GM18505 (cell line): Measurements from ENCODE around the gene KANK3.
"Not testable (repeated sequence)": the region's sequence is repeated elsewhere in the genome, so short reads cannot be mapped to it uniquely, and the experiment has no call there.

Experiments
- ATAC-seq: cut with Tn5 transposase; IDR thresholded peaks from one replicate; pipeline ENCODE4 v1.9.1; 2021; ENCODE audit not compliant: unreplicated experiment
- POLR2A ChIP-seq: IDR thresholded peaks from 4 replicates; pipeline ENCODE4 v1.6.1; 2011; ENCODE audit warnings: borderline replicate concordance; ENCODE audit not compliant: insufficient read depth, insufficient read length; ENCODE audit errors: extremely low read depth

KANK3 gene

DNA sequence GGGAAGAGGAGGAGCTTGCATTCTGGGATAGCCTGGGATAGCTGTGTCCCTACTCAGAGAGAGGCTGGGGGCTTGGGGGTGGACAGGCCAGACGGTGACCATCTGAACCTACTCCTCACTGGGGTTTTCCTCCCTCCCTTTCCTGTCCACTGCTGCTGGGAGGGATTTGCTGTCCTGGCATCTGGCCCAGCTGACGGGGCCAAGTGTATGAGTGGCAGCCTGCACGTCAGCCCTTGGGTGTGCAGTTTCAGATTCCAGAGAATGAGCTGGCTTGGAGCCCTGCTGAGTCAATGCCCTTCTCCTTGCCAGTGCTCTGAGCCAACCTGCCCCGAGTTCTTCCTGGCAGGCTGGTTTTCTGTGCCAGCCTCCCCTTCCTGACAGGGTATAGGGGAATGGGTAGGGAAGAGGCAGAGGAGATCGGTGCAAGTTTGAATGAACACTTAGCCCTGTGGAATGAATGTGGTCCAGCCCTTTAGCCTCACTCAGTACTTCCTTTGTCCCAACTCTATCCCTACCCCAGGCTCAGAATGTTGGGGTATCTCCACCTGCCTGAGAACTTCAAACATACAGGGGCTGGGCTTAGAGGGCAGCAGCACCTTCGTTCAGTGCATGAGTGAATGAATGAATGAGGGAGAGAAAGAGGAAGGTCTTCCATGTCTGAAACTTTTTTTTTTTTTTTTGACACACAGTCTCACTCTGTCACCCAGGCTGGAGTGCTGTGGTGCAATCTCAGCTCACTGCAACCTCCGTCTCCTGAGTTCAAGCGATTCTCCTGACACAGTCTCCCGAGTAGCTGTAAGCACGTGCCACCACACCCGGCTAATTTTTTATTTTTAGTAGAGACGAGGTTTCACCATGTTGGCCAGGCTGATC lies 19.1 kb upstream of the KANK3 start:
- ATAC-seq = no peak
- no peak for TF ChIP-seq POLR2A

DNA sequence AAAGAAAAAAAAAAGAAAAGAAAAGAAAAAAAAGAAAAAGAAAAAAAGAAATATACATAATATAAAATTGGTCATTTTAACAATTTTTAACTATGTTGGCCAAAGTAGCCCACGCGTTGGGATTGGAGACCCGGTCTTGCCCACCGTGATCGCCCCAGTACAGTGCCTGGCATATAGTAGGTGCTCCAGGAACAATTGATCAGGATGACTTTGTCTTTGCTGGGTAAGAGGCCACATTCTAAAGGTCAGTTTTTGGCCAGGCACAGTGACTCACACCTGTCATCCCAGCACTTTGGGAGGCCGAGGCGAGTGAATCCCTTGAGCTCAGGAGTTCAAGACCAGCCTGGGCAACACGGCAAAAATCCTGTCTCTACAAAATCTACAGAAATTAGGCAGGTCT lies 17.1 kb upstream of the KANK3 start:
- no peak for TF ChIP-seq POLR2A
- no peak for ATAC-seq

DNA sequence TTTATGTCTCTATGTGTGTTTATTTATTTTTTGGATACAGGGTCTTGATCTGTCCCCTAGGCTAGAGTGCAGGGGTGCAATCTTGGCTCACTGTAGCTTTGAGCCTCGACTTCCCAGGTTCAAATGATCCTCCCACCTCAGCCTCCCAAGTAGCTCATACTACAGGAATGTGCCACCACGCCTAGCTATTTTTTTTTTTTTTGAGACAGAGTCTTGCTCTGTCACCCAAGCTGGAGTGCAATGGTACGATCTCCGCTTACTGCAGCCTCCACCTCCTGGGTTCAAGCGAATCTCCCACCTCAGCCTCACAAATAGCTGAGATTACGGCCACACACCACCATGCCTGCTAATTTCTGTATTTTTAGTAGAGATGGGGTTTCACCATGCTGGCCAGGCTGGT lies 15.9 kb upstream of the KANK3 start:
- no peak for TF ChIP-seq POLR2A
- no peak for ATAC-seq

DNA sequence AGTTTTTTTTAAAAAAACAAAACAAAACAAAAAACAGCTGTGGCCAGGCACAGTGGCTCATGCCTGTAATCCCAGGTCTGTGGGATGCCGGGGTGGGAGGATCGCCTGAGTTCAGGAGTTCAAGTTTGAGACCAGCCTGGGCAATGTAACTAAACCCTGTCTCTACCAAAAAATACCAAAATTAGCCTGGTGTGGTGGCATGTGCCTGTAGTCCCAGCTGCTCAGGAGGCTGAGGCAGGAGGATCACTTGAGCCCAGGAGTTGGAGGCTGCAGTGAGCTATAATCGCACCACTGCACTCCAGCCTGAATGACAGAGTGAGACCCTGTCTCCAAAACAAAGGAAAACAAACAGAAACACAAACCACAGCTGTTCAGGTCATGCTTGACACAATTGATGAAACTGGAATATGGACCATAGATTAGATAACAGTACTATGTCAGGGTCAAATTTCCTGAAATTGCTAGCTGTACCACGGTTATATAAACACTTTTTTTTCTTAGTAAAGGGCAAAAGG lies 14.0 kb upstream of the KANK3 start:
- no peak for TF ChIP-seq POLR2A
- no peak for ATAC-seq

DNA sequence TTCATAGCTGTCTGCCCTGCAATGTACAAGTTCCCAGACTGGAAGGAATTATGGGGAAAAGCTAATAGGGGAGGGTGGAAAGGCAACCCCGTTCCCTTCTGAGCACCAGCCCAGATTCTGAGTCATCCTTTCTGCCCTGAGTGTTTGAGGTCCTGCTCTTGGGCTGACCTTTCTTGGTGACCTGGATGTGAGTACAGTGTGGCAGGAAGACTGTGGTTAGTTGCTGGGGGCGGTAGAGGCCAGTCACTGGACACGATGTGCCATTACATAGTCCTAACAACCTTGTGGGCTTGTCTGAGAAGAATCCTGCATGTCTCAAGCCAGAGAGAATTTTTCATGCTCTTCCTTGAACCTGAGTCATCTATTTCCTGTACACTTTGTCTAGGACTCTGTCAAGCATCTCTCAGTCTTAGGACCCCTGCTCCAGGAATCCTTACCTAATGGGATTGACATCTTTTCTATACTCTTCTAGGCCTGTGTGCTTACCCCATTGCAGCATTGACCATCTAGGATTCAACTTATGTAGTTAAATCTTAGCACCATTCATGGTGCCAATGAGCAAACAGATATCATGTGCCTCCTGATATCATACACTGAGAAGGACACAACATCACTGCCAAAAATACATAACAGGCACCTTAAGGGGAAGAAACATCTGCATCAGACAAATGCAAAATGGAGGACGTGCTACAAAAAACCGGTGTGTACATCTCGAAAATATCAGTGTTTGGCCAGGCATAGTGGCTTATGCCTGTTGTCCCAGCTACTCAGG lies 12.8 kb upstream of the KANK3 start:
- TF ChIP-seq POLR2A = no peak
- ATAC-seq = no peak

DNA sequence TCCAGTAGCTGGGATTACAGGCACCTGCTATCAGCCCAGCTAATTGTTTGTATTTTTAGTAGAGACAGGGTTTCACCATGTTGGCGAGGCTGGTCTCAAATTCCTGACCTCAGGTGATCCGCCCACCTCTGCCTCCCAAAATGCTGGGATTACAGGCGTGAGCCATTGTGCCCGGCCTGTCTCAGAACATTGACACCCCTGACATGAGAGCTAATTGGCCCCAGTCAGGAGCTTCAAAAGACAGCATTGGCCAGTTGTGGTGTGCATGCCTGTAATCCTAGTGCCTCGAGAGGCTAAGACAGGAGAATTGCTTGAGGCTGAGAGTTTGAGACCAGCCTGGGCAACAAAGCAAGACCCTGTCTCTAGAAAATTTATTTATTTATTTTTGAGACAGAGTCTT lies 9.8 kb upstream of the KANK3 start:
- not testable (repeated sequence) for ATAC-seq

DNA sequence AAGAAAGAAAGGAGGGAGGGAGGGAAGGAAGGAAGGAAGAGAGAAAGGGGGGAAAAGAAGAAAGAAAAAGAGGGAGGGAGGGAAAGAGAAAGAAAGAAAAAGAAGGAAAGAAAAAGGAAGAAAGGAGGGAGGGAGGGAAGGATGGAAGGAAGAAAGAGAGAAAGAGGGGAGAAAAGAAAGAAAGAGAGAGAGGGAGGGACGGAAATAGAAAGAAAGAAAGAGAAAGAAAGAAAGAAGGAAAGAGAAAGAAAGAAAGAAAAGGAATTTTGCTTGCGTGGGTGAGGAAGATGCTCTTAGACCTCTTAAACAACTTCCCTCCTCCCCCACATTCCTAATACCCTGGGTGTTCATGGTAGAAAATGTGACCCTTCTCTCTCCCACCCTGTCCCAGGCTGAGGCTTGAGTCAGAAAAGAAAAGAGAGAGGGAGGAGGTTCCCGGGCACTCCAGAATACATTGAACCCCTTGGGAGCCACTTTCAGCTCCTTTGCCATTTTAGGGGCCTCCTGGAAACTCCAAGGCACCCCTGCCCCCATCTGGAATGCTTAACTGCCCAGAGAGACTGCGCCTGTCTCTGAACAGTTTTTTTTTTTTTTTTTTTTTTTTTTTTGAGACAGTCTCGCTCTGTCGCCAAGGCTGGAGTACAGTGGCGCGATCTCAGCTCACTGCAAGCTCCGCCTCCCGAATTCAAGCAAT lies 9.2 kb upstream of the KANK3 start:
- no peak for ATAC-seq
- TF ChIP-seq POLR2A = no peak

DNA sequence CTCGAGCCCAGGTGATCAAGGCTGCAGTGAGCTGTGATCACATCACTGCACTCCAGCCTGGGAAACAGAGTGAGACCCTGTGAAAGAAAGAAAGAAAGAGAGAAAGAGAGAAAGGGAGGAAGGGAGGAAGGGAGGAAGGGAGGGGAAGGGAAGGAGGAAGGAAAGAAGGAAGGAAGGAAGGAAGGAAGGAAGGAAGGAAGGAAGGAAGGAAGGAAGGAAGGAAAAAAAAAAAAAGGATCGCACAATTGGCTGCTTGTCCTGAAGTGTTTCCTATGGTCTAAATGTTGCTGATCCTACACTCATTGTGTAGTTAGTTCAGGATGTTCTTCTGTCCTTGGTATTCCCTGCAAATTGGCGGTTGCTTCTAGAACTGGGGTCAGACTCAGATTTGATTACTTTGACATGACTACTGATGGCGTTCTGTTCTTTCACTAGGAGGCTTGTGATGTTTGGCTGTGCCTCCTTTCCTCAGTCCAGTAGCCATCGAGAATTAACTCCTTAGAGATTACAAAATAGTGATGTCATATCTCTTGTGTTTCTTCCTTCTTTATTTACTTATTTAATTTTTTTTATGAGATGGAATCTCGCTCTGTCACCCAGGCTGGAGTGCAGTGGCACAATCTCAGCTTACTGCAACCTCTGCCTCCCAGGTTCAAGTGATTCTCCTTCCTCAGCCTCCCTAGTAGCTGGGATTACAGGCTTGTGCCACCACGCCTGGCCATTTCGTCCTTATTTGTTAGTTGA lies 6.7 kb upstream of the KANK3 start:
- ATAC-seq = not testable (repeated sequence)

DNA sequence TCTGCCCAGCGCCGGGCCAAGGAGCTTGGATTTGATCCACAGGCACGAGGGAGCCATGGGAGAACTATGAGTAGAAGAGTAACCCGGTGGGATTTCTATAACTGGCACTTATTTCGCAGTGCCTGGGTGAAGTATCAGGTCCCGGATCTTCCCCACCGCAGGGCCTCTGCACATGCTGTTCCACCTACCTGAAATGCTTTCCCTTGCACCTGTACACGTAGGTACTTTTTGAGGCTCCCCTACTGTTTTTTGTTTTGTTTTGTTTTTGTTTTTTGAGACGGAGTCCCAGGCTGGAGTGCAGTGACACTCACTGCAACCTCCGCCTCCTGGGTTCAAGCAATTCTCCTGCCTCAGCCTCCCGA lies 402 bp upstream of the KANK3 start:
- no peak for TF ChIP-seq POLR2A
- ATAC-seq = no peak

DNA sequence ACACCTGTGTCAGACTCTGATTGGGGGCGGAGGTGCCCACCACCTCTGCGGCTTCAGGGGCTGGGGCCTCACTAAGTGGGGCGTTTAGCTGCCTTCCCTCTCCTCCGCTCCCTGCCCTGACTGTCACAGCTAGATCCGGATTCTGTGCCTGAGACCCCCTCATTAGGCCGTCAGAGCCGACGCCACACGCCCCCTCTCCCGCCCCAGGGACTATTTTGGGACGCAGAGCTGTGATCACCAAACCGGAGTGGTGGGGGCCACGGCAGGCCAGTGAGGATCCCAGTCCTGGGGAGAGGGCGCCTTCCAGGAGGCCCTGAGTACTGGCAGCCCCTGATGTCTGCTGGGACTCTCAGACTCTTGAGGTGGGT lies 762 bp downstream of the KANK3 start:
- TF ChIP-seq POLR2A = no peak
- no peak for ATAC-seq

DNA sequence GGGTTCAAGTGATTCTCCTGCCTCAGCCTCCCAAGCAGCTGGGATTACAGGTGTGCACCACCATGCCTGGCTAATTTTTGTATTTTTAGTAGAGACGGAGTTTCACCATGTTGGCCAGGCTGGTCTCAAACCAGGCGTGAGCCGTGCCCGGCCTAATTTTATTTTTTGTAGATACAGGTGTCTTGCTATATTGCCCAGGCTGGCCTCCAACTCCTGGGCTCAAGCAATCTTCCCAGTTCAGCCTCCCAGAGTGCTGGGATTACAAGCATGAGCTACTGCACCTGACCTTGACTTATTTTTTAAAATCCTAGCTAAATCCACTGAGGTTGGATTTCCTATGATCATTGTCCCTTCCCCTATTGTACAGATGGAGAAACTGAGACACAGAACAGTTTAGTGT lies 1.6 kb downstream of the KANK3 start:
- ATAC-seq = not testable (repeated sequence)

DNA sequence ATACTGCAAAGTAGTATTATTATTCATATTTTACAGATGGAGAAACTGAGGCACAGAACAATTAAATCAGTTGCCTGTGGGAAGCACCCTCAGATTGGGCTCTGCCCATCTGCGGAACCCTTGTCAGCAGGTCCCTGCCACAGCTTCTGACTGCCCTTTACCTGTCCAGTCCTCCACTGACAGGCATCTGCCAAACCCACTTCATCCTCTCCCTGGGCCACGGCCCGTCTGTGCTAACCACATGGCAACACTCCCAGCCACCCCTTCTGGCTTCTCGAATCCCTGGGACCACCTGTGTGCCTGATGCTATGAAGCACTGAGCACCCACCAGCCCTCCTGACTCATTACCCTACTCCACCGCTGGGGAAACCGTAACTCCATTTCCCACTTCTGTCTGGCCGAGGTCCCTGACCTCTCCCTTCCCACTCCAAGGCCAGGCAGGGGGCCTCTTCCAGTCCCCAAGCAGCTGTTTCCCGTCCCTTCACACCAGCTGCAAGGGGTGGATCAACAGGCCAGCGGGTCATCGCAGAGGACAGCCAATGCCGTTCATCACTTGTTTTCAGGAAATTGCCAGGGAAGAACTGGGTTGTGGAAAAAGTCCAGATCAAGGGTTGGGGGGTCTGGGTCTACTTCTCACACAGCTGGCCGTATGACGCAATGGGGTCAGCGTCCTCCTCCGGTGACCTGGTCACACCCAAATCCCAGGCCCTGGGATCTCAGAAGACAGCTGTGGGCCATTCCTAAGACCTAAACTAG lies 2.5 kb downstream of the KANK3 start:
- no peak for ATAC-seq
- no peak for TF ChIP-seq POLR2A

DNA sequence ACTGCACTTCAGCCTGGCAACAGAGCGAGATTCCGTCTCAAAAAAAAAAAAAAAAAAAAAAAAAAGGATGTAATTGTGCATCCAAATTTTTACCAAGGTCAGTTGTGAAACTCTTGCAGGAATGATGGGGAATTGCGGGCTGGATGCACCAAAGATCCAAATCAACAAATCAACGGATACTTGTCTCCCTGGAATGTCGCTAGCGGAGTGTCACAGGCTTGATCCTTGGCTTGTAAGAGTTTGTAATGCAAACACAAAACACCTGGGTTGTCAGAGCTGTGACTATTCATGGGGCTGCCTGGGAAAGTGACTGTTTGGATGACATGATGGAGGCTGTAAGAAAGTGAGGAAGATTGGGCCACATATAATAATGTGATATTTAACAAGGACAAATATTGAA lies 4.2 kb downstream of the KANK3 start:
- no peak for TF ChIP-seq POLR2A
- ATAC-seq = no peak
